Neural cell (in vitro differentiated cells): ENCODE data around the gene PIGM. TPM values are rescaled to one million over a fixed set of nuclear protein-coding genes. Genes with fewer than 3 reads are reported as not detected.

Experiments used
- H2AFZ ChIP-seq: fragments of 200-600, 300-800 bp; sonication (generic), shearing (Covaris generic); 2 replicates; pipeline ENCODE4 v1.6.0; 2014; ENCODE audit warnings: low read depth, mild to moderate bottlenecking, antibody characterized with exemption, low read length, moderate library complexity
- H3F3A ChIP-seq: fragments of 200-600 bp; shearing (Covaris generic); 2 replicates; pipeline ENCODE4 v1.6.1; 2016; ENCODE audit warnings: mild to moderate bottlenecking, moderate library complexity, mixed read lengths, antibody characterized with exemption, low read length; ENCODE audit not compliant: insufficient read depth, poor library complexity, severe bottlenecking
- H3K27ac ChIP-seq: fragments of 200-600, 300-800 bp; sonication (generic), shearing (Covaris generic); 2 replicates; pipeline ENCODE4 v1.5.1; 2014; ENCODE audit warnings: mild to moderate bottlenecking, low read length, moderate library complexity
- H3K27me3 ChIP-seq: fragments of 300-800, 200-600 bp; sonication (generic), shearing (Covaris generic); 2 replicates; pipeline ENCODE4 v1.6.0; 2014; ENCODE audit warnings: mild to moderate bottlenecking, low read depth, low read length, moderate library complexity; ENCODE audit not compliant: insufficient read depth
- H3K36me3 ChIP-seq: fragments of 300-800, 200-600 bp; sonication (generic), shearing (Covaris generic); 2 replicates; pipeline ENCODE4 v1.5.1; 2014; ENCODE audit warnings: mild to moderate bottlenecking, antibody characterized with exemption, low read length, moderate library complexity; ENCODE audit not compliant: insufficient read depth
- H3K4me2 ChIP-seq: fragments of 300-800, 200-600 bp; sonication (generic), shearing (Covaris generic); 2 replicates; pipeline ENCODE4 v1.6.0; 2014; ENCODE audit warnings: mild to moderate bottlenecking, low read length
- H3K4me3 ChIP-seq: fragments of 300-800, 200-600 bp; sonication (generic), shearing (Covaris generic); 2 replicates; pipeline ENCODE4 v1.5.1; 2014; ENCODE audit warnings: mild to moderate bottlenecking, low read length, moderate library complexity
- H3K79me2 ChIP-seq: fragments of 200-600 bp; shearing (Covaris generic); replicated peaks from 2 replicates; pipeline ENCODE4 v1.6.0; 2014; ENCODE audit warnings: mild to moderate bottlenecking, low read length, moderate library complexity; ENCODE audit not compliant: insufficient read depth
- H3K9ac ChIP-seq: fragments of 300-800, 200-600 bp; sonication (generic), shearing (Covaris generic); 2 replicates; pipeline ENCODE4 v1.6.1; 2016; ENCODE audit warnings: mild to moderate bottlenecking, low read length, mixed read lengths
- H3K9me2 ChIP-seq: fragments of 200-600 bp; shearing (Covaris generic); 2 replicates; pipeline ENCODE4 v1.6.1; 2016; ENCODE audit warnings: mild to moderate bottlenecking, low read length, mixed read lengths; ENCODE audit not compliant: insufficient read depth
- H3K9me3 ChIP-seq: fragments of 200-600, 300-800 bp; sonication (generic), shearing (Covaris generic); 2 replicates; pipeline ENCODE4 v1.6.1; 2016; ENCODE audit warnings: mild to moderate bottlenecking, mixed run types, low read length, moderate library complexity, mixed read lengths
- H4K20me1 ChIP-seq: fragments of 200-600 bp; shearing (Covaris generic); 2 replicates; pipeline ENCODE4 v1.6.1; 2016; ENCODE audit warnings: mild to moderate bottlenecking, mixed run types; ENCODE audit not compliant: insufficient read depth
- EP300 ChIP-seq: fragments of 450-650 bp; conservative IDR thresholded peaks from 2 replicates; pipeline ENCODE4 v1.6.1; 2014; ENCODE audit warnings: antibody characterized with exemption, mild to moderate bottlenecking, moderate library complexity; ENCODE audit not compliant: poor library complexity, severe bottlenecking
- EZH2 ChIP-seq: fragments of 200-600, 300-800 bp; shearing (Covaris generic), sonication (generic); IDR thresholded peaks from 2 replicates; pipeline ENCODE4 v1.6.1; 2014; ENCODE audit warnings: antibody characterized with exemption, low read length, borderline replicate concordance, mild to moderate bottlenecking; ENCODE audit not compliant: insufficient read depth, poor library complexity, severe bottlenecking
- MXI1 ChIP-seq: fragments of 450-650 bp; conservative IDR thresholded peaks from 2 replicates; pipeline ENCODE4 v1.6.1; 2014; ENCODE audit warnings: antibody characterized with exemption, mild to moderate bottlenecking; ENCODE audit not compliant: poor library complexity, severe bottlenecking
- POLR2AphosphoS5 ChIP-seq: IDR thresholded peaks from 2 replicates; pipeline ENCODE4 v1.6.1; 2012
- RAD21 ChIP-seq: fragments of 450-650 bp; conservative IDR thresholded peaks from 2 replicates; pipeline ENCODE4 v1.6.1; 2014; ENCODE audit warnings: antibody characterized with exemption, mild to moderate bottlenecking, moderate library complexity
- TAF1 ChIP-seq: IDR thresholded peaks from 2 replicates; pipeline ENCODE4 v1.6.1; 2012; ENCODE audit warnings: low read depth
- polyA plus RNA-seq: library from polyadenylated mRNA; depleted of rRNA; stranded (reverse); fragments of >200 nt; gene quantifications from 2 replicates; pipeline ENCODE4 v1.2.3, GENCODE V29; 2014
- TF ChIP-seq, protein P1 (sequence below): IDR thresholded peaks from 2 replicates; pipeline ENCODE4 v1.6.1; 2012; ENCODE audit warnings: borderline replicate concordance
- TF ChIP-seq, protein P2 (sequence below): fragments of 450-650 bp; IDR thresholded peaks from 2 replicates; pipeline ENCODE4 v1.5.1; 2014; ENCODE audit warnings: antibody characterized with exemption, mild to moderate bottlenecking, moderate library complexity; ENCODE audit not compliant: poor library complexity, severe bottlenecking

The PIGM gene
- polyA plus RNA-seq, 1 donor from 2014 or later: 3.8 TPM

DNA sequence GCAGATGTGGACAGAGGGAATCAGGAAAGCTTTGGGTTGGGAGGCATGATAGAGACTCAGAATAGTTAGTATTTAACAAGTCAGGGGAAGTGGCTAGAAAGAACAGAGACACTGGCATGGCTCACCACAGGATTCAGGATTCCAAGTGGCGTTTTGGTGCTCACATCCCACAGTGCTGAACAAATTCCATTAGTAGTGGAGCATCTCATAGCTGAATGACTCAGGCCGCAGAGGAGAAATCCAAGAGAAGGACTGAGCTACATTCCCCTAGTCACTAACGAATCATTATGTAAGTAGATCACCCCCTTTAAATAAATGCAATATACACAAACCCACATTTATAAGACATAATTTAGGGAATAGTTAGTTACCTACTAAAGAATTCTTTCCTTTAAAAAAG lies 44.5 kb upstream of the PIGM start:
- no peaks in the 10 kb centered on the region for H3K79me2 ChIP-seq
- H3K9me3 ChIP-seq: no peaks in the 10 kb centered on the region
- no peak overlapping the region for H3K4me2 ChIP-seq
- no peaks in the 10 kb centered on the region for H3K36me3 ChIP-seq
- H3K27me3 ChIP-seq: peaks cover 7% of the 10 kb centered on the region
- H3K4me3 ChIP-seq: no peak overlapping the region
- H3K9ac ChIP-seq: no peak overlapping the region
- TF ChIP-seq EZH2 (no peak), TAF1 (no peak), MXI1 (no peak), RAD21 (no peak)
- TF ChIP-seq, protein P1, sequence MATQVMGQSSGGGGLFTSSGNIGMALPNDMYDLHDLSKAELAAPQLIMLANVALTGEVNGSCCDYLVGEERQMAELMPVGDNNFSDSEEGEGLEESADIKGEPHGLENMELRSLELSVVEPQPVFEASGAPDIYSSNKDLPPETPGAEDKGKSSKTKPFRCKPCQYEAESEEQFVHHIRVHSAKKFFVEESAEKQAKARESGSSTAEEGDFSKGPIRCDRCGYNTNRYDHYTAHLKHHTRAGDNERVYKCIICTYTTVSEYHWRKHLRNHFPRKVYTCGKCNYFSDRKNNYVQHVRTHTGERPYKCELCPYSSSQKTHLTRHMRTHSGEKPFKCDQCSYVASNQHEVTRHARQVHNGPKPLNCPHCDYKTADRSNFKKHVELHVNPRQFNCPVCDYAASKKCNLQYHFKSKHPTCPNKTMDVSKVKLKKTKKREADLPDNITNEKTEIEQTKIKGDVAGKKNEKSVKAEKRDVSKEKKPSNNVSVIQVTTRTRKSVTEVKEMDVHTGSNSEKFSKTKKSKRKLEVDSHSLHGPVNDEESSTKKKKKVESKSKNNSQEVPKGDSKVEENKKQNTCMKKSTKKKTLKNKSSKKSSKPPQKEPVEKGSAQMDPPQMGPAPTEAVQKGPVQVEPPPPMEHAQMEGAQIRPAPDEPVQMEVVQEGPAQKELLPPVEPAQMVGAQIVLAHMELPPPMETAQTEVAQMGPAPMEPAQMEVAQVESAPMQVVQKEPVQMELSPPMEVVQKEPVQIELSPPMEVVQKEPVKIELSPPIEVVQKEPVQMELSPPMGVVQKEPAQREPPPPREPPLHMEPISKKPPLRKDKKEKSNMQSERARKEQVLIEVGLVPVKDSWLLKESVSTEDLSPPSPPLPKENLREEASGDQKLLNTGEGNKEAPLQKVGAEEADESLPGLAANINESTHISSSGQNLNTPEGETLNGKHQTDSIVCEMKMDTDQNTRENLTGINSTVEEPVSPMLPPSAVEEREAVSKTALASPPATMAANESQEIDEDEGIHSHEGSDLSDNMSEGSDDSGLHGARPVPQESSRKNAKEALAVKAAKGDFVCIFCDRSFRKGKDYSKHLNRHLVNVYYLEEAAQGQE: no peak
- TF ChIP-seq, protein P2, sequence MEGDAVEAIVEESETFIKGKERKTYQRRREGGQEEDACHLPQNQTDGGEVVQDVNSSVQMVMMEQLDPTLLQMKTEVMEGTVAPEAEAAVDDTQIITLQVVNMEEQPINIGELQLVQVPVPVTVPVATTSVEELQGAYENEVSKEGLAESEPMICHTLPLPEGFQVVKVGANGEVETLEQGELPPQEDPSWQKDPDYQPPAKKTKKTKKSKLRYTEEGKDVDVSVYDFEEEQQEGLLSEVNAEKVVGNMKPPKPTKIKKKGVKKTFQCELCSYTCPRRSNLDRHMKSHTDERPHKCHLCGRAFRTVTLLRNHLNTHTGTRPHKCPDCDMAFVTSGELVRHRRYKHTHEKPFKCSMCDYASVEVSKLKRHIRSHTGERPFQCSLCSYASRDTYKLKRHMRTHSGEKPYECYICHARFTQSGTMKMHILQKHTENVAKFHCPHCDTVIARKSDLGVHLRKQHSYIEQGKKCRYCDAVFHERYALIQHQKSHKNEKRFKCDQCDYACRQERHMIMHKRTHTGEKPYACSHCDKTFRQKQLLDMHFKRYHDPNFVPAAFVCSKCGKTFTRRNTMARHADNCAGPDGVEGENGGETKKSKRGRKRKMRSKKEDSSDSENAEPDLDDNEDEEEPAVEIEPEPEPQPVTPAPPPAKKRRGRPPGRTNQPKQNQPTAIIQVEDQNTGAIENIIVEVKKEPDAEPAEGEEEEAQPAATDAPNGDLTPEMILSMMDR: no peak
- no peaks in the 10 kb centered on the region for H4K20me1 ChIP-seq
- H3K27ac ChIP-seq: no peak overlapping the region
- H3F3A ChIP-seq: no peaks in the 10 kb centered on the region
- H2AFZ ChIP-seq: no peak overlapping the region
- no peaks in the 10 kb centered on the region for H3K9me2 ChIP-seq

DNA sequence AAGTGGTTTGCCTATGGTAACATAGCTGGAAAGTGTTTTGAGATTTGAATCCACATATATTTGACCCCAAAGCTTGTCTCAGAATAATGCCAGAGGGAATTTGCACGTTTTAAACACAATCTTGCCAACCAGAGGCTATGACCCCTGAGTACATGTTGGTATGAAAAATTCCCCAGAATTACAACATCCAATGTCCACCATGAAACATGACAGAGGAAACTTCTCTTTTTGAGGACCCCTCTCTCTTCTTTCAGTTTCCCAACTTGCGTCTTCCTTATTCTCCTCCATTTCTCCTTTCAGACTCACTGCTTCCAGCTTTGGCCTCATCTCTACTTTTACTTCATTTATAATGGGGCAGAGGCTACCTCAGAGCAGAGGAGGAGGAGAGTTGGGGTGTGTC lies 44.0 kb upstream of the PIGM start:
- no peaks in the 10 kb centered on the region for H3F3A ChIP-seq
- H3K36me3 ChIP-seq: no peaks in the 10 kb centered on the region
- no peak overlapping the region for H2AFZ ChIP-seq
- H3K9me3 ChIP-seq: no peaks in the 10 kb centered on the region
- no peak overlapping the region for H3K9ac ChIP-seq
- H3K27ac ChIP-seq: no peak overlapping the region
- TF ChIP-seq POLR2AphosphoS5 (no peak), EZH2 (no peak), EP300 (no peak)
- TF ChIP-seq, protein P2: no peak
- TF ChIP-seq, protein P1: no peak
- peaks cover 11% of the 10 kb centered on the region for H3K27me3 ChIP-seq
- no peaks in the 10 kb centered on the region for H4K20me1 ChIP-seq
- H3K4me3 ChIP-seq: no peak overlapping the region
- no peak overlapping the region for H3K4me2 ChIP-seq
- H3K79me2 ChIP-seq: no peaks in the 10 kb centered on the region
- H3K9me2 ChIP-seq: no peaks in the 10 kb centered on the region
